ENCODE results near the gene PHF2. TPM values are rescaled to one million over a fixed set of nuclear protein-coding genes. Genes with fewer than 3 reads are reported as not detected.

Gene PHF2
- total and polyA plus RNA-seq, 2 of the 4 experiments (the other 2 are of a cell fraction), result 5.9 to 9.5 TPM

- H3K27ac ChIP-seq (ENCODE audit: insufficient read depth, low read length), result no peak overlapping the region
- H3K9ac ChIP-seq (ENCODE audit: low read depth, low read length), result no peak overlapping the region
- no peaks in the 10 kb centered on the region for H3K9me3 ChIP-seq (ENCODE audit: control insufficient read depth, insufficient read depth, low read length)
- ChIA-PET CTCF (interaction anchor here (0.5 to 1.2 kb wide), 2 partner anchors 30 to 54 kb away, joined by 4 to 5 read pairs; no protein-coding TSS in a partner anchor), POLR2A (ENCODE audit: unreplicated experiment) (no interaction called here)
- no peak overlapping the region for H2AK5ac ChIP-seq (ENCODE audit: low read depth, low read length)
- no peak overlapping the region for H2BK20ac ChIP-seq (ENCODE audit: low read depth, low read length)
- intact Hi-C loops (cut with micrococcal nuclease) (no loop called here), in situ Hi-C loops (cut with MboI; ENCODE audit: low sequenced_read_pairs) (no loop called here), dilution Hi-C loops (cut with HindIII; ENCODE audit: low sequenced_read_pairs, unreplicated experiment) (no loop called here)
- H3K4ac ChIP-seq (ENCODE audit: low read depth, low read length), result no peak overlapping the region
- TF ChIP-seq RAD21 (IDR thresholded peaks at IDR 0.05; ENCODE audit: low read length) (no peak), CTCF (conservative IDR thresholded peaks at IDR 0.05; ENCODE audit: low read depth, low read length) (no peak), RFX5 (IDR thresholded peaks at IDR 0.05; ENCODE audit: low read depth, low read length) (no peak), SMC3 (IDR thresholded peaks at IDR 0.05; ENCODE audit: low read depth, low read length) (no peak), MAZ (IDR thresholded peaks at IDR 0.05; ENCODE audit: borderline replicate concordance, low read depth, low read length) (no peak), POLR2A (IDR thresholded peaks at IDR 0.05; ENCODE audit: low read depth, low read length) (no peak), FOS (IDR thresholded peaks at IDR 0.05; ENCODE audit: low read depth, low read length) (no peak), RCOR1 (IDR thresholded peaks at IDR 0.05; ENCODE audit: insufficient replicate concordance, low read length) (no peak), CHD1 (IDR thresholded peaks at IDR 0.05; ENCODE audit: low read depth, low read length) (no peak), NFE2L2 (IDR thresholded peaks at IDR 0.05; ENCODE audit: low read depth, low read length) (no peak), CEBPB (IDR thresholded peaks at IDR 0.05; ENCODE audit: low read depth, low read length) (no peak), BHLHE40 (IDR thresholded peaks at IDR 0.05; ENCODE audit: low read depth, low read length) (no peak), ELK1 (IDR thresholded peaks at IDR 0.05; ENCODE audit: borderline replicate concordance, low read depth, low read length) (no peak), MXI1 (IDR thresholded peaks at IDR 0.05; ENCODE audit: borderline replicate concordance, low read depth, low read length) (no peak), MAFK (IDR thresholded peaks at IDR 0.05; ENCODE audit: low read depth, low read length) (no peak)
- TF ChIP-seq, protein P1, sequence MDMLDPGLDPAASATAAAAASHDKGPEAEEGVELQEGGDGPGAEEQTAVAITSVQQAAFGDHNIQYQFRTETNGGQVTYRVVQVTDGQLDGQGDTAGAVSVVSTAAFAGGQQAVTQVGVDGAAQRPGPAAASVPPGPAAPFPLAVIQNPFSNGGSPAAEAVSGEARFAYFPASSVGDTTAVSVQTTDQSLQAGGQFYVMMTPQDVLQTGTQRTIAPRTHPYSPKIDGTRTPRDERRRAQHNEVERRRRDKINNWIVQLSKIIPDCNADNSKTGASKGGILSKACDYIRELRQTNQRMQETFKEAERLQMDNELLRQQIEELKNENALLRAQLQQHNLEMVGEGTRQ (IDR thresholded peaks at IDR 0.05; ENCODE audit: low read depth, low read length), result no peak
- no peak overlapping the region for H3K23ac ChIP-seq (ENCODE audit: low read depth, low read length)
- H3K4me2 ChIP-seq (ENCODE audit: low read depth, low read length), result no peak overlapping the region
- no TSS peak for BruUV-seq (replicated peaks)
- no peak overlapping the region for H2AFZ ChIP-seq (replicated peaks; ENCODE audit: low read length, poor library complexity)
- H3K56ac ChIP-seq (ENCODE audit: extremely low read depth, insufficient read depth, low read length), result no peak overlapping the region
- no peak overlapping the region for H2BK15ac ChIP-seq (ENCODE audit: low read depth, low read length)
- no peak overlapping the region for H4K8ac ChIP-seq (ENCODE audit: low read depth in 2 of 2, low read length in 2 of 2)
- no peak overlapping the region for H3K14ac ChIP-seq (replicated peaks; ENCODE audit: low read depth, low read length)
- no peaks in the 10 kb centered on the region for H3K27me3 ChIP-seq (ENCODE audit: control insufficient read depth, insufficient read depth, low read length)
- H2BK5ac ChIP-seq (ENCODE audit: low read depth, low read length, poor library complexity, severe bottlenecking), result no peak overlapping the region
- H3K18ac ChIP-seq (ENCODE audit: low read depth, low read length), result no peak overlapping the region
- no peak overlapping the region for H4K5ac ChIP-seq (ENCODE audit: low read depth, low read length)
- no peaks in the 10 kb centered on the region for H3K4me1 ChIP-seq (ENCODE audit: control insufficient read depth, insufficient read depth, low read length)
- H2AK9ac ChIP-seq (replicated peaks; ENCODE audit: low read depth, low read length, poor library complexity), result no peak overlapping the region
- ATAC-seq (ENCODE audit: low read depth) (no peak), DNase-seq (no peak)
- H4K91ac ChIP-seq (ENCODE audit: insufficient read depth, low read depth, low read length), result no peak overlapping the region
- H3K9me1 ChIP-seq (ENCODE audit: insufficient read depth, low read length), result peaks cover 11% of the 10 kb centered on the region
- 0 out of 2 replicates have a peak, but pooled peaks cover 13% of the 10 kb centered on the region for H4K20me1 ChIP-seq (ENCODE audit: insufficient read depth, low read length)
- H3K4me3 ChIP-seq (ENCODE audit: insufficient read depth, low read depth, low read length), result no peak overlapping the region
- H2BK120ac ChIP-seq (ENCODE audit: low read depth, low read length), result no peak overlapping the region
- no CpG with 5 or more reads among the region's 4 CpGs for WGBS, 2 experiments (ENCODE audit: extremely low coverage in 2 of 2, insufficient read length in 1 of 2)
- peaks cover 35% of the 10 kb centered on the region for H3K36me3 ChIP-seq (ENCODE audit: control insufficient read depth, insufficient read depth, low read length)
- peaks cover 29 to 57% of the 10 kb centered on the region in 2 experiments for H3K79me1 ChIP-seq (ENCODE audit: low read depth in 1 of 2, low read length in 2 of 2)
Measured at GRCh38 chr9:93536167-93536566, 40.2 kb upstream of the PHF2 start.
